ENCODE measurements around the gene SYT15.
"Not testable (repeated sequence)": the region's sequence is repeated elsewhere in the genome, so short reads cannot be mapped to it uniquely, and the experiment has no call there.

GRCh38 chr10:46597616-46598246, 18.8 kb downstream of the SYT15 start:
- not testable (repeated sequence) for TF ChIP-seq CTCF (conservative IDR thresholded peaks at IDR 0.05; ENCODE audit: low read depth, low read length); POLR2A (IDR thresholded peaks at IDR 0.05; ENCODE audit: low read depth, low read length); BHLHE40 (IDR thresholded peaks at IDR 0.05; ENCODE audit: low read depth, low read length); ELK1 (IDR thresholded peaks at IDR 0.05; ENCODE audit: borderline replicate concordance, low read depth, low read length); CHD1 (IDR thresholded peaks at IDR 0.05; ENCODE audit: low read depth, low read length); RAD21 (IDR thresholded peaks at IDR 0.05; ENCODE audit: low read length); MXI1 (IDR thresholded peaks at IDR 0.05; ENCODE audit: borderline replicate concordance, low read depth, low read length); FOS (IDR thresholded peaks at IDR 0.05; ENCODE audit: low read depth, low read length); MAZ (IDR thresholded peaks at IDR 0.05; ENCODE audit: borderline replicate concordance, low read depth, low read length); RFX5 (IDR thresholded peaks at IDR 0.05; ENCODE audit: low read depth, low read length); MAFK (IDR thresholded peaks at IDR 0.05; ENCODE audit: low read depth, low read length)

All from IMR-90 (cell line).